ENCODE results near the gene PPP1R9A.

- TF ChIP-seq, protein P1, sequence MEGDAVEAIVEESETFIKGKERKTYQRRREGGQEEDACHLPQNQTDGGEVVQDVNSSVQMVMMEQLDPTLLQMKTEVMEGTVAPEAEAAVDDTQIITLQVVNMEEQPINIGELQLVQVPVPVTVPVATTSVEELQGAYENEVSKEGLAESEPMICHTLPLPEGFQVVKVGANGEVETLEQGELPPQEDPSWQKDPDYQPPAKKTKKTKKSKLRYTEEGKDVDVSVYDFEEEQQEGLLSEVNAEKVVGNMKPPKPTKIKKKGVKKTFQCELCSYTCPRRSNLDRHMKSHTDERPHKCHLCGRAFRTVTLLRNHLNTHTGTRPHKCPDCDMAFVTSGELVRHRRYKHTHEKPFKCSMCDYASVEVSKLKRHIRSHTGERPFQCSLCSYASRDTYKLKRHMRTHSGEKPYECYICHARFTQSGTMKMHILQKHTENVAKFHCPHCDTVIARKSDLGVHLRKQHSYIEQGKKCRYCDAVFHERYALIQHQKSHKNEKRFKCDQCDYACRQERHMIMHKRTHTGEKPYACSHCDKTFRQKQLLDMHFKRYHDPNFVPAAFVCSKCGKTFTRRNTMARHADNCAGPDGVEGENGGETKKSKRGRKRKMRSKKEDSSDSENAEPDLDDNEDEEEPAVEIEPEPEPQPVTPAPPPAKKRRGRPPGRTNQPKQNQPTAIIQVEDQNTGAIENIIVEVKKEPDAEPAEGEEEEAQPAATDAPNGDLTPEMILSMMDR (conservative IDR thresholded peaks at IDR 0.05; ENCODE audit: low read depth, low read length), result no peak
- no peak for TF ChIP-seq EZH2 (IDR thresholded peaks at IDR 0.05; ENCODE audit: low read length, unreplicated experiment)
- TF ChIP-seq EZH2phosphoT487 (IDR thresholded peaks at IDR 0.05; ENCODE audit: borderline replicate concordance, low read length), result no peak
Measured at GRCh38 chr7:94955807-94956206, 48.4 kb downstream of the PPP1R9A start.

Measured in PC-3 (cell line).